Bronchial epithelial cell (primary cell): ENCODE data around the gene VN1R5. TPM values are rescaled to one million over a fixed set of nuclear protein-coding genes. Genes with fewer than 3 reads are reported as not detected.
"Not testable (repeated sequence)": the region's sequence is repeated elsewhere in the genome, so short reads cannot be mapped to it uniquely, and the experiment has no call there.

Source experiments
- DNase-seq: peaks from one replicate; pipeline ENCODE4 v3.0.0-alpha.2; 2010; ENCODE audit warnings: low read depth
- FAIRE-seq: peaks from 2 replicates; lab custom pipeline; 2011; peaks lifted over from hg19 to GRCh38; lab: Jason Lieb, UNC
- H3K27me3 ChIP-seq: 2 replicates; pipeline ENCODE4 v1.5.1; 2011; ENCODE audit warnings: low read length; ENCODE audit not compliant: control insufficient read depth, insufficient read depth
- H3K36me3 ChIP-seq: 2 replicates; pipeline ENCODE4 v1.5.1; 2011; ENCODE audit warnings: low read length; ENCODE audit not compliant: control insufficient read depth, insufficient read depth
- H3K4me3 ChIP-seq: 2 replicates; pipeline ENCODE4 v1.5.1; 2011; ENCODE audit warnings: mild to moderate bottlenecking, low read depth, low read length, control low read depth
- CTCF ChIP-seq: IDR thresholded peaks from 2 replicates; pipeline ENCODE4 v1.5.1; 2011; ENCODE audit warnings: mild to moderate bottlenecking, moderate library complexity, low read length, control low read depth, inconsistent platforms; ENCODE audit not compliant: insufficient read depth, severe bottlenecking
- total RNA-seq: library from RNA; depleted of rRNA; stranded (reverse); fragments of >200 nt; gene quantifications from 2 replicates; pipeline ENCODE4 v1.2.1, GENCODE V29; 2014

The VN1R5 gene
- total RNA-seq, 1 donor from 2014 or later, result not detected

GRCh38 chr1:247212627-247213617 lies 43.0 kb upstream of the VN1R5 start:
- DNase-seq, result no peak
- no peak for FAIRE-seq
- no peak for TF ChIP-seq CTCF

GRCh38 chr1:247216261-247216660 lies 39.6 kb upstream of the VN1R5 start:
- no peak for TF ChIP-seq CTCF
- Histone ChIP-seq H3K27me3 (no peaks in the 10 kb centered on the region), H3K4me3 (no peak overlapping the region), H3K36me3 (no peaks in the 10 kb centered on the region)
- no peak for DNase-seq
- no peak for FAIRE-seq

More at GRCh38 chr1:247212627-247213617, 43.0 kb upstream of the VN1R5 start:
- Histone ChIP-seq H3K27me3 (no peaks in the 10 kb centered on the region), H3K36me3 (no peaks in the 10 kb centered on the region), H3K4me3 (no peak overlapping the region)

GRCh38 chr1:247218121-247218651 lies 37.7 kb upstream of the VN1R5 start:
- Histone ChIP-seq H3K4me3 (no peak overlapping the region), H3K36me3 (no peaks in the 10 kb centered on the region), H3K27me3 (no peaks in the 10 kb centered on the region)
- FAIRE-seq (no peak), DNase-seq (no peak)
- TF ChIP-seq CTCF, result no peak

GRCh38 chr1:247220280-247220679 lies 35.6 kb upstream of the VN1R5 start:
- not testable (repeated sequence) for H3K4me3 ChIP-seq, H3K27me3 ChIP-seq, H3K36me3 ChIP-seq, DNase-seq, FAIRE-seq

GRCh38 chr1:247222840-247223239 lies 33.0 kb upstream of the VN1R5 start:
- DNase-seq (no peak), FAIRE-seq (no peak)
- H3K27me3 ChIP-seq, result no peaks in the 10 kb centered on the region
- H3K36me3 ChIP-seq, result no peaks in the 10 kb centered on the region
- no peak for TF ChIP-seq CTCF
- H3K4me3 ChIP-seq, result no peak overlapping the region

GRCh38 chr1:247224822-247225221 lies 31.1 kb upstream of the VN1R5 start:
- no peak for TF ChIP-seq CTCF
- no peak for DNase-seq
- no peaks in the 10 kb centered on the region for H3K27me3 ChIP-seq
- H3K36me3 ChIP-seq, result no peaks in the 10 kb centered on the region
- no peak for FAIRE-seq
- no peak overlapping the region for H3K4me3 ChIP-seq
